ENCODE measurements around the gene ADAMTS19.

DNA sequence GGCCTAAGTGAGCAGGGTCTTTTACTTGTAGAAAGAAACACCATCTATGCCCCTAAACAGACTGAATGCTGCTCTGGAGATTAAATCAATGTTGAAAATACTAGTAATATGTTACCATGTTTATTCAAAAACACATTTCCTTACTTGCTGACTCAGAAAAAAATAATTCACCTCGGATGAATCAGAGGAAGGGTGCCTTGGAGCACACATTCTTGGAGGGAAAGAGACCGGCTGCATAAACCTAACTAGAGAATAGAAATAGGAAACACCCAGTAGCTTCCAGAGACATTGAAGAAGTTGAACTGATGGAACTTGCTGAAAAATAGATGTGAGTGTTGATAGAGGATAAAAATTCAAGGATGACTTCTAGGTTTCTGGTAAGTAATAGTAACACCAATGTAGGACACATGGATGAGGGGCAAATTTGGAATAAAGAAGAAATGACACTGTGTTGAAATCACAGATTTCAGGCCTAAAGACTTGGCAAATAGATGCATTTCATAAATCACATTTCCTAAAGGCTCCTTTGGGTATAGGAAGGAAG is 210.9 kb downstream of the ADAMTS19 start:
- TF ChIP-seq, protein P1, sequence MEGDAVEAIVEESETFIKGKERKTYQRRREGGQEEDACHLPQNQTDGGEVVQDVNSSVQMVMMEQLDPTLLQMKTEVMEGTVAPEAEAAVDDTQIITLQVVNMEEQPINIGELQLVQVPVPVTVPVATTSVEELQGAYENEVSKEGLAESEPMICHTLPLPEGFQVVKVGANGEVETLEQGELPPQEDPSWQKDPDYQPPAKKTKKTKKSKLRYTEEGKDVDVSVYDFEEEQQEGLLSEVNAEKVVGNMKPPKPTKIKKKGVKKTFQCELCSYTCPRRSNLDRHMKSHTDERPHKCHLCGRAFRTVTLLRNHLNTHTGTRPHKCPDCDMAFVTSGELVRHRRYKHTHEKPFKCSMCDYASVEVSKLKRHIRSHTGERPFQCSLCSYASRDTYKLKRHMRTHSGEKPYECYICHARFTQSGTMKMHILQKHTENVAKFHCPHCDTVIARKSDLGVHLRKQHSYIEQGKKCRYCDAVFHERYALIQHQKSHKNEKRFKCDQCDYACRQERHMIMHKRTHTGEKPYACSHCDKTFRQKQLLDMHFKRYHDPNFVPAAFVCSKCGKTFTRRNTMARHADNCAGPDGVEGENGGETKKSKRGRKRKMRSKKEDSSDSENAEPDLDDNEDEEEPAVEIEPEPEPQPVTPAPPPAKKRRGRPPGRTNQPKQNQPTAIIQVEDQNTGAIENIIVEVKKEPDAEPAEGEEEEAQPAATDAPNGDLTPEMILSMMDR (conservative IDR thresholded peaks at IDR 0.05 in 1 of 2, IDR thresholded peaks at IDR 0.05 in 1 of 2; ENCODE audit: extremely low read depth in 1 of 2, insufficient read depth in 1 of 2, low read depth in 1 of 2, low read length in 2 of 2) = no peak
- TF ChIP-seq EZH2 (IDR thresholded peaks at IDR 0.05; ENCODE audit: borderline replicate concordance, low read length) = no peak

Measured in mammary epithelial cell (primary cell).